Keratinocyte (primary cell): ENCODE measurements around the gene TPT1. TPM values are rescaled to one million over a fixed set of nuclear protein-coding genes. Genes with fewer than 3 reads are reported as not detected.

ENCODE experiments used
- DNase-seq: peaks from one replicate; pipeline ENCODE4 v3.0.0-alpha.2; 2011; ENCODE audit warnings: low read depth, missing footprints, low spot score
- FAIRE-seq: peaks from 2 replicates; lab custom pipeline; 2011; peaks lifted over from hg19 to GRCh38; lab: Jason Lieb, UNC
- H2AFZ ChIP-seq: 2 replicates; pipeline ENCODE4 v1.6.0; 2012; ENCODE audit warnings: low read length, control low read depth, inconsistent platforms; ENCODE audit not compliant: control insufficient read depth
- H3K27ac ChIP-seq: 2 replicates; pipeline ENCODE4 v1.5.1; 2011; ENCODE audit warnings: low read length; ENCODE audit not compliant: control insufficient read depth, insufficient read depth
- H3K27me3 ChIP-seq: 3 replicates; pipeline ENCODE4 v1.6.0; 2011; ENCODE audit warnings: low read length; ENCODE audit not compliant: control insufficient read depth, insufficient read depth; ENCODE audit errors: extremely low read depth
- H3K36me3 ChIP-seq, 2 experiments: 2 replicates in 1 of 2; 3 replicates in 1 of 2; pipeline ENCODE4 v1.5.1; 2011; ENCODE audit warnings: low read length in 2 of 2, mild to moderate bottlenecking in 1 of 2; ENCODE audit not compliant: control insufficient read depth in 2 of 2, insufficient read depth in 2 of 2; ENCODE audit errors: extremely low read depth in 1 of 2
- H3K4me1 ChIP-seq: 3 replicates; pipeline ENCODE4 v1.5.1; 2011; ENCODE audit warnings: low read length; ENCODE audit not compliant: control insufficient read depth, insufficient read depth; ENCODE audit errors: extremely low read depth
- H3K4me2 ChIP-seq: 3 replicates; pipeline ENCODE4 v1.6.0; 2011; ENCODE audit warnings: low read depth, low read length; ENCODE audit not compliant: control insufficient read depth, insufficient read depth; ENCODE audit errors: extremely low read depth
- H3K4me3 ChIP-seq, 3 experiments: fragments of 200-600 bp in 1 of 3; sonication (generic) in 1 of 3; 2 replicates in 2 of 3; 3 replicates in 1 of 3; pipeline ENCODE4 v1.5.1; 2011 to 2016; ENCODE audit warnings: low read length in 3 of 3, mild to moderate bottlenecking in 3 of 3, control low read depth in 2 of 3, inconsistent platforms in 1 of 3, low read depth in 1 of 3, mixed read lengths in 1 of 3, mixed run types in 1 of 3, moderate library complexity in 1 of 3; ENCODE audit not compliant: control insufficient read depth in 2 of 3, insufficient read depth in 2 of 3; ENCODE audit errors: extremely low read depth in 1 of 3
- H3K79me2 ChIP-seq: 2 replicates; pipeline ENCODE4 v1.6.0; 2012; ENCODE audit warnings: low read length; ENCODE audit not compliant: control insufficient read depth, insufficient read depth
- H3K9ac ChIP-seq: 3 replicates; pipeline ENCODE4 v1.6.0; 2011; ENCODE audit warnings: low read length; ENCODE audit not compliant: control insufficient read depth, insufficient read depth; ENCODE audit errors: extremely low read depth
- H3K9me1 ChIP-seq: 3 replicates; pipeline ENCODE4 v1.6.0; 2011; ENCODE audit warnings: low read length; ENCODE audit not compliant: control insufficient read depth, insufficient read depth; ENCODE audit errors: extremely low read depth
- H3K9me3 ChIP-seq: 2 replicates; pipeline ENCODE4 v1.5.1; 2012; ENCODE audit warnings: low read depth, low read length; ENCODE audit not compliant: control insufficient read depth
- H4K20me1 ChIP-seq: 3 replicates; pipeline ENCODE4 v1.6.0; 2011; ENCODE audit warnings: low read length; ENCODE audit not compliant: control insufficient read depth, insufficient read depth; ENCODE audit errors: extremely low read depth
- EZH2 ChIP-seq: IDR thresholded peaks from one replicate; pipeline ENCODE4 v1.6.1; 2012; ENCODE audit warnings: inconsistent platforms, mild to moderate bottlenecking, low read length, moderate library complexity
- dilution Hi-C: fragments of 300-500 bp; cut with MboI; formaldehyde crosslinking; loops from one replicate; pipeline ENCODE4 v1.7.0; 2020; ENCODE audit warnings: low sequenced_read_pairs; ENCODE audit not compliant: extremely low pct_ligation_motif_present
- polyA plus RNA-seq, 5 experiments: library from polyadenylated mRNA; depleted of rRNA in 3 of 5; stranded (reverse) in 3 of 5; stranded (forward) in 1 of 5; unstranded in 1 of 5; fragments of >200 nt; gene quantifications; 1 replicate in 1 of 5; 2 replicates in 3 of 5; 3 replicates in 1 of 5; pipeline versions ENCODE4 v1.2.1 to v1.2.3, GENCODE V29; 2011 to 2012; ENCODE audit warnings: missing spikeins in 2 of 5, low read depth in 1 of 5, low replicate concordance in 1 of 5
- TF ChIP-seq, protein P1 (sequence below), 3 experiments: IDR thresholded peaks in 1 of 3; conservative IDR thresholded peaks in 1 of 3; optimal IDR thresholded peaks in 1 of 3; 2 replicates in 2 of 3; 3 replicates in 1 of 3; pipeline versions ENCODE3 to v1.5.1; 2011; ENCODE audit warnings: low read length in 3 of 3, mild to moderate bottlenecking in 3 of 3, moderate library complexity in 2 of 3, control low read depth in 1 of 3, inconsistent platforms in 1 of 3; ENCODE audit not compliant: insufficient read depth in 2 of 3; ENCODE audit errors: extremely low read depth in 1 of 3

The TPT1 gene
- polyA plus RNA-seq, 1 donor (not counting 4 experiments of a cell fraction or from before 2014, with no cell fraction given), result 8,174 TPM

DNA sequence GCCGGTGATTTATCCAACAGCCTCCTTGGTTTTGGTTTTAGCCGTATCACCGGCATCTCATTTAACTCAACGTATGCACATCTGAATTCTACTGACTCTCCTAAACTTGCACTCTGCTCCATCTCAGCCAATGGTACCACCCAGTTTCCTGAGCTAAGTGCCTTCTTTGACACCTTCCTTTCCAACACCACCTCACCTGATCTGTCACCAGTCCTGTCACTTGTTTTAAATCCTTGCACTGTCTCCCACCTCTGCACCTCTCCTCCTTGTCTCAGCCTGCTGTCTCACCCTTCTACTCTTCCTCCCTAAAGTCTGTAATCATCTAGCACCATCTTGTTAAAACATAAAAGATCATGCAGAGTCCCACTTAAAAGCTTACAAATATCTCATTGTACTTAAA, 28.1 kb upstream of the TPT1 start:
- H3K4me3 ChIP-seq, result no peak overlapping the region
- H3K9me1 ChIP-seq, result no peaks in the 10 kb centered on the region
- DNase-seq, result no peak
- no peak overlapping the region for H3K9ac ChIP-seq
- TF ChIP-seq EZH2, result no peak
- TF ChIP-seq, protein P1, sequence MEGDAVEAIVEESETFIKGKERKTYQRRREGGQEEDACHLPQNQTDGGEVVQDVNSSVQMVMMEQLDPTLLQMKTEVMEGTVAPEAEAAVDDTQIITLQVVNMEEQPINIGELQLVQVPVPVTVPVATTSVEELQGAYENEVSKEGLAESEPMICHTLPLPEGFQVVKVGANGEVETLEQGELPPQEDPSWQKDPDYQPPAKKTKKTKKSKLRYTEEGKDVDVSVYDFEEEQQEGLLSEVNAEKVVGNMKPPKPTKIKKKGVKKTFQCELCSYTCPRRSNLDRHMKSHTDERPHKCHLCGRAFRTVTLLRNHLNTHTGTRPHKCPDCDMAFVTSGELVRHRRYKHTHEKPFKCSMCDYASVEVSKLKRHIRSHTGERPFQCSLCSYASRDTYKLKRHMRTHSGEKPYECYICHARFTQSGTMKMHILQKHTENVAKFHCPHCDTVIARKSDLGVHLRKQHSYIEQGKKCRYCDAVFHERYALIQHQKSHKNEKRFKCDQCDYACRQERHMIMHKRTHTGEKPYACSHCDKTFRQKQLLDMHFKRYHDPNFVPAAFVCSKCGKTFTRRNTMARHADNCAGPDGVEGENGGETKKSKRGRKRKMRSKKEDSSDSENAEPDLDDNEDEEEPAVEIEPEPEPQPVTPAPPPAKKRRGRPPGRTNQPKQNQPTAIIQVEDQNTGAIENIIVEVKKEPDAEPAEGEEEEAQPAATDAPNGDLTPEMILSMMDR (optimal IDR thresholded peaks at IDR 0.05 in 1 of 3, IDR thresholded peaks at IDR 0.05 in 1 of 3, conservative IDR thresholded peaks at IDR 0.05 in 1 of 3; ENCODE audit: extremely low read depth in 1 of 3, insufficient read depth in 2 of 3, low read length in 3 of 3), result no peak
- no peaks in the 10 kb centered on the region for H4K20me1 ChIP-seq
- H2AFZ ChIP-seq, result no peak overlapping the region
- H3K9me3 ChIP-seq, result no peaks in the 10 kb centered on the region
- no peak overlapping the region for H3K4me2 ChIP-seq
- no peaks in the 10 kb centered on the region for H3K79me2 ChIP-seq
- peaks cover 31% of the 10 kb centered on the region for H3K4me1 ChIP-seq
- peaks cover 2 to 4% of the 10 kb centered on the region in 2 experiments for H3K36me3 ChIP-seq
- no peaks in the 10 kb centered on the region for H3K27me3 ChIP-seq
- H3K27ac ChIP-seq, result peak overlapping the region; percentile 84
- peak; percentile 44 for FAIRE-seq
- dilution Hi-C loops, result no loop called here

GRCh38 chr13:45368571-45368970, 27.6 kb upstream of the TPT1 start:
- H3K9me1 ChIP-seq, result no peaks in the 10 kb centered on the region
- peak overlapping the region; percentile 84 for H3K27ac ChIP-seq
- no peaks in the 10 kb centered on the region for H4K20me1 ChIP-seq
- dilution Hi-C loops, result no loop called here
- peak overlapping the region; percentile 66 for H2AFZ ChIP-seq
- DNase-seq, result no peak
- H3K79me2 ChIP-seq, result no peaks in the 10 kb centered on the region
- peak overlapping the region; percentile 35 for H3K9ac ChIP-seq
- H3K4me1 ChIP-seq, result peaks cover 31% of the 10 kb centered on the region
- H3K9me3 ChIP-seq, result no peaks in the 10 kb centered on the region
- FAIRE-seq, result peak; percentile 76
- H3K4me3 ChIP-seq, result no peak overlapping the region
- H3K27me3 ChIP-seq, result no peaks in the 10 kb centered on the region
- TF ChIP-seq, protein P1 (optimal IDR thresholded peaks at IDR 0.05 in 1 of 3, IDR thresholded peaks at IDR 0.05 in 1 of 3, conservative IDR thresholded peaks at IDR 0.05 in 1 of 3; ENCODE audit: extremely low read depth in 1 of 3, insufficient read depth in 2 of 3, low read length in 3 of 3), result no peak
- TF ChIP-seq EZH2, result no peak
- peaks cover 2 to 4% of the 10 kb centered on the region in 2 experiments for H3K36me3 ChIP-seq
- peak overlapping the region; percentile 40 for H3K4me2 ChIP-seq
